Activated CD4-positive, alpha-beta T cell treated with anti-CD3 and anti-CD28 coated beads, Interleukin-2, amount 50 U/mL, for 48 hours (primary cell): ENCODE data around the gene RAMP3.
"Not testable (repeated sequence)": the region's sequence is repeated elsewhere in the genome, so short reads cannot be mapped to it uniquely, and the experiment has no call there.

ENCODE experiments used
- DNase-seq, 2 experiments: peaks; one replicate each; pipeline ENCODE4 v3.0.0-alpha.2; 2020

RAMP3 gene, protein sequence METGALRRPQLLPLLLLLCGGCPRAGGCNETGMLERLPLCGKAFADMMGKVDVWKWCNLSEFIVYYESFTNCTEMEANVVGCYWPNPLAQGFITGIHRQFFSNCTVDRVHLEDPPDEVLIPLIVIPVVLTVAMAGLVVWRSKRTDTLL

GRCh38 chr7:45157653-45158401, at the start of gene RAMP3:
TSS of gene RAMP3 (plus strand) at chr7:45157791. CDS start at chr7:45157829, 38 bp downstream.
- no peak for DNase-seq

- no peak for DNase-seq
These were observed 48.7 kb upstream of the RAMP3 start for GRCh38 chr7:45108863-45109262.

- DNase-seq = peak; percentile 94 to 95
These were observed 46.0 kb upstream of the RAMP3 start, which contains the start of gene TBRG4 for GRCh38 chr7:45111298-45112223. TSS of gene TBRG4 (minus strand) at chr7:45111697. CDS start at chr7:45109237, 2,460 bp downstream.

DNA sequence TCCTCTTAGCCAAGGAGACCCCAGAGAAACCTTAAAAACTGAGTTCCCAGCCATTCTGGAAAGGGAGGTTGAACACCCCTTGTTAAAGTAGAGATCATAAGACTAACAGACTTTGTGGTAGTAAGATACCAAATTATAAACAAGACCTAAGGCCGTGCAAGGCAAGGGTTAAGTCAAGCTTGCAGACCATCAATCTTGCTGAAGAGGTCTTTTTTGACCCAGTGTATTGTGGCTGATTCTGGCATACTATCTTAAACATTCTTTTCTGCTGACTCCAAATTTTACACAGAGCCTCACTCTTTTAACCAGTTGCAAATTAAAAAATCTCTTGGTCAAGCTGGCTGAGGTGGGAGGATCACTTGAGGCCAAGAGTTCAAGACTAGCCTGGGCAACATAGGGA, 44.9 kb upstream of the RAMP3 start:
- no peak for DNase-seq

DNA sequence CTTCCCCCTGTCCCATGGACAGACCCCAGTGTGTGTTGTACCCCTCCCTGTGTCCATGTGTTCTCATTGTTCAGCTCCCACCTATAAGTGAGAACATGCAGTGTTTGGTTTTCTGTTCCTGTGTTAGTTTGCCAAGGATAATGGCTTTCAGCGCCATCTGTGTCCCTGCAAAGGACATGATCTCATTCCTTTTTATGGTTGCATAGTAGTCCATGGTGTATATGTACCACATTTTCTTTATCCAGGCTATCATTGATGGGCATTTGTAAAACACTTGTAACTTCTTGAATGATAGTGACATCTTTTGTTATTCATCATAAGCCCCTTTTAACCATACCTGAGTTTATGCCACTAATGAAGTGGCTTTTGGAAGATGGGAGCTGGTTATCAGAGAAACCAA, 43.3 kb upstream of the RAMP3 start:
- not testable (repeated sequence) for DNase-seq

- DNase-seq = no peak
These were observed 42.7 kb upstream of the RAMP3 start for GRCh38 chr7:45114926-45115325.

DNA sequence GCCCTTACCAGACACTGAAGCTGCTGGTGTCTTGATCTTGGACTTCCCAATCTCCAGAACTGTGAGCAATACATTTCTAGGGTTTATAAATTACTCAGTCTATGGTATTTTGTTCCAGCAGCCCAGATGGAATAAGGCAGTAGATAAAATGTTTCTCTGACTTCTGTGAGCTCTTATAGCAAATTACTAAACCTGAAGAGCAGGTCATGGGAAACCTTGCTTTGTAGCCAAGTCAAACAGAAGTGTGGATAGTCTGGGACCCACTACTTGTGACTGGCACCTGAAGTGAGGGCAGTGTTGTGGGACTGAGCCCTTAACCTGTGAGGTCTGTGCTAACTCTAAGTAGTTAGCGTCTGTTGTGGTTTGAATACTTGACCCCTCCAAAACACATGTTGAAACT, 41.5 kb upstream of the RAMP3 start:
- DNase-seq = no peak

DNA sequence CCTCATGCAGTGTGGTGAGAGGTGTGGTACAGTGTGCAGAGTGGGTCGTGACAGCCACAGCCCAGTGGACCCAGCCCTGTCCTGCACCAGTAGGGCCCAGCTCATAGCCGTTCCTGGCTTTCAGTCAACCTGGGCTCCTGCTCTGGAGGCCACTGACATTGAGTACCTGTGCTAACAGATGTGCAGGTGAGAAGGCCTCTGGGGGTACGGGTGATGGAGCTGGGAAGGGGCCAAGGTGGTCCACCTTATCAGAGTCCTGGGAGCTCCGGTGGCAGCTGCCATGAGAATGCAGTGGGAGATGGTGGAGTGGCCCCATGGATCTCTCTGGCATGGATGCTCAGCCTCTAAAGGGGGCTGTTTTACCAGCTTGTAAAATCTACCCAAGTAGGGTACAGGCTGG, 40.0 kb upstream of the RAMP3 start:
- DNase-seq = no peak

- no peak for DNase-seq
These were observed 39.3 kb upstream of the RAMP3 start for GRCh38 chr7:45118292-45118691.

- no peak for DNase-seq
These were observed 38.7 kb upstream of the RAMP3 start for GRCh38 chr7:45118889-45119331.

DNA sequence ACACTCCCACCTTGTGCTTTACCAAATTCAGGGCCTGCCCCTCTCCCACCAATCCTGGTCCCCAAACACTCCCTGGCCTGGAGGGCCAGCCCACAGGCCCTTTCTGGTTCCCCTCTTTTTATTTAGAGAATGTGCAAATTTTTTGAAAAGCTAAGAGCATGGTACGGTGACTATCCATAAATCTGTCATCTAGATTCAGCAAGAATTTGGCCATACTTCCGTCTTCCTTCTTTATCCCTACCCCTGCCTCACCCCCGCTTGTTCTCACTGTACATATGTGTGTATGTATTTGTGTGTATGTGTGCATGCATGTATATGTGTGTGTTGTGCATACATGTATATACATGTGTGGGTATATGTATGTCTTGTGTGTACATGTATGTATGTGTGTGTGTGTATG, 38.0 kb upstream of the RAMP3 start:
- DNase-seq = no peak

GRCh38 chr7:45122975-45123860, 34.4 kb upstream of the RAMP3 start:
- DNase-seq = no peak

- DNase-seq = no peak
These were observed 33.5 kb upstream of the RAMP3 start for GRCh38 chr7:45123913-45124710.

- DNase-seq = no peak
These were observed 32.2 kb upstream of the RAMP3 start for GRCh38 chr7:45125193-45125904.

DNA sequence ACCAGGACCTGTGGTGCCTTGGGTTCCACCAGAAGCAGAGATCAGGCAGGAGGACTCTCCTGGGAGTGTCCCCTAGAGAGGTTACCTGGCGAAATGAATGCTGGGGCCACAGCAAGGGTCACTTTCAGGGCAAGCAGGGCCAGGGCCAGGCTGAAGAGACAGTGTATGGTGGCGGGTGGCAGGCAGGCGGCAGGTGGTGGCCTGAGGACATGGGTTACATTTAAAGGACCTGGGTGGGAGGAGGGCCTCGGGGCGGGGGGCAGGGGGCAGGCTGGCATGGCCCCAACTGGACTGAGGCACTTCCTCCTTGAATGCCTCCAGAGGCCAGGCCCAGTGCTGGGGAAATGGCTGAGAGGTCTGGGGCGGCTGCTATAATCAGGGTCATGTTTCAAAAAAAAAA, 31.4 kb upstream of the RAMP3 start:
- no peak for DNase-seq

GRCh38 chr7:45126920-45127319, 30.7 kb upstream of the RAMP3 start:
- DNase-seq = no peak

- no peak for DNase-seq
These were observed 28.3 kb upstream of the RAMP3 start for GRCh38 chr7:45129181-45129800.

GRCh38 chr7:45129906-45130305, 27.7 kb upstream of the RAMP3 start:
- no peak for DNase-seq

DNA sequence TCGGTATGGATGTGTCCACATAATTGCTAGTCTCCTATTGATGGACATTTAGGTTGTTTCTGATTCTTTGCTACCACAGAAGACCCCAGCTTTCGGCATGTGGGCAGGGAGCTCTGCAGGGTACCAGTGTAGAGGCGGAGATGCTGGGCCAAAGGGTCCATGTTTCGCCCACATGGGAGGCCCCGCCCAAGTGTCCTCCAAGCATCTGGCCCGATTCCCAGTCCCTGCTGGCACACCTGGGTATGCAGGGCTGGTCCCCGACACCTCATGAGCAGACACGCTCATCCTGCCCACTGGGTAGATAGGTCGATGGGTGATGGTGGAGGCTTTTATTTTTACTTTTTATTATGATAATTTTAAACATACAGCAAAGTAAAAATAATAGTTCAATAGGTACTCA, 26.7 kb upstream of the RAMP3 start:
- no peak for DNase-seq

DNA sequence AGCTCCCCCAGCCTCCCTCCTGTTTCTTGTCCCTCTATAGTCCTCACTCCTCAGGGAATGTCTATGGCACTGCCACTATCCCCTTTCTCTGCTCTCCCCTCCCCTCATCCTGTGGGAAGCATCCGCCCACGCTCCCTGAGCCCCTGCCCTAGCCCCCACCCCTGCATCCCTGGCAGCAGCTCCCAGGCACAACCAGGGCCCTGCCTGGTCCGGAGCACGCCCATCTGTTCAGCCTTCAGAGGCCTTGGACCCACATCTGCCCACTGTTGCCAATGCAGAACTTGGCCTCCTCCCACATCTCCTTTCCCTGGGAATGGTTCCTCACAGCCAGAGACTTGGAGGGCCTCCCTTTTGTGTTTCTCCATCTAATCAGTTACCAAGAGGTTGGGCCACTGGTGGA, 25.7 kb upstream of the RAMP3 start:
- no peak for DNase-seq
